Esophagus muscularis mucosa (tissue), 3 donors: Measurements from ENCODE around the gene FOS.

Experiments
- CTCF ChIP-seq, 3 experiments: fragments of 200-600 bp in 2 of 3; fragments of 450-650 bp in 1 of 3; sonication (generic) in 2 of 3; IDR thresholded peaks; one replicate each; pipeline ENCODE4 v1.5.1; 2017 to 2019; ENCODE audit warnings: antibody characterized with exemption in 3 of 3, mild to moderate bottlenecking in 2 of 3, moderate library complexity in 1 of 3
- POLR2A ChIP-seq: fragments of 450-650 bp; IDR thresholded peaks from one replicate; pipeline ENCODE4 v1.6.1; 2017; ENCODE audit warnings: antibody characterized with exemption, moderate library complexity, mild to moderate bottlenecking, low read depth
- POLR2AphosphoS5 ChIP-seq, 2 donors: sonication (generic); formaldehyde crosslinking; IDR thresholded peaks; one replicate each; pipeline ENCODE4 v1.6.1; 2017; ENCODE audit warnings: antibody characterized with exemption in 2 of 2

GRCh38 chr14:75292101-75292563 lies 13.5 kb downstream of the FOS start:
- TF ChIP-seq CTCF (IDR thresholded peaks at IDR 0.05) (no peak), POLR2A (no peak), POLR2AphosphoS5 (IDR thresholded peaks at IDR 0.05) (no peak)
